T-helper 2 cell (primary cell): ENCODE data around the gene SYNDIG1.

ENCODE experiments used
- DNase-seq, 5 experiments: peaks; one replicate each; pipeline versions ENCODE4 v3.0.0 to v3.0.0-alpha.2; 2012 to 2022

SYNDIG1 gene

DNA sequence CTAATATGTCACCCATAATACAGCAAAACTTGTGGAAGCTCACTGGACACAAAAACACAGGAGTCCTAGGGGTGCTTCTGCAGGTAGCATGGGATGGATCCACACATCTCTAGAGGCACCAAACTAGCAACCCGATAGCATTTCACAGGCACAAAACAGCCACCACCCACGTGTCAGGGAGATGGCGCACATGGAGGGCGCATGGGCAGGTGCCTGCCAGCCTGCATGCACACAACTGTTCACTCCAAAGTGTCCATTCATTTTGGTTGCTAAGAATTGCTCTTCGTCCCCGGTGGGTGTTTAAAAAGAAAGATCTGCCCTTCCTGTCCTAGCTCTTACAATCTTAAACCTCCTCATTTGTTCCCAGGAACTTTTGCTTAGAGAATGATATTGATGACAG is 171.3 kb downstream of the SYNDIG1 start:
- DNase-seq: no peak

DNA sequence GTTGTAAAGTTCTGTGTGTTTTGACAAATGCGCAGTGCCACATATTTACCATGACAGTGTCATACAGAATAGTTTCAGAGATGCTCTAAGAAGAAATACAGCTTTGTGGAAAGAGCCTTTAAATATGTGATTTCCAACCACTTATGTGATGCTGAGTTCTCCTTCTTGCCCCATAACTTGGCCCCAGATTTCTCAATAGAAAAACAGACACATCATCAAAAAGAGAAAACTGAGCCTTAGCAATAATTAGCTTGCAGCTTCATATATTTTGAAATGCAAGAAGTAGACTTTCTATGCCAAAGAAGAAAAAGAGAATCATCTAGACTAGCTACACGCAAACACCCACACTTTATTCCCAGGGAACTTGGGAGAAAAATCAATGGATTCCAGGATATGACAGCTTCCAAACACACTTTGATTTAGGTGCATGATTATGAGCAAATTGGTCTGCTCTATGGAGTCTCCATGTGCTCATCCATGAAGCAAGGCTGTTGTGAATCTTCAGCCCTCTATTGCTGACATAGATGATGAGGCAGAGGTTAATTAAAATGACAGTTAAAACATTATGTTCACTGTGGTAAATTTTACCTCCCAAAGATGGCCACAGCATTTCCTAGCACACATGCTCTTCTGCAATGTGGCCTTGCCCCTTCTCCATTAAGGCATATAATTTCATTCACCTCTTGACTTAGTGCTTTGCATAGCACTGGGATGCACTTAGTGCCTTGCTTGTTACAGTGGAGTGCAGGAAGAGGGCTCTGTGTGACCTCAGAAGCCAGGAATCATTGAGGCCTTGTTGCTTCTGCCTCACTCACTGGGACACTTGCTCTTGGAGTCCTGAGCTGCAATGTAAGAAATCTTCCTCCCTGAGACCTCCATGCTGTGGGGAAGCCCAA is 174.6 kb downstream of the SYNDIG1 start:
- DNase-seq: no peak

DNA sequence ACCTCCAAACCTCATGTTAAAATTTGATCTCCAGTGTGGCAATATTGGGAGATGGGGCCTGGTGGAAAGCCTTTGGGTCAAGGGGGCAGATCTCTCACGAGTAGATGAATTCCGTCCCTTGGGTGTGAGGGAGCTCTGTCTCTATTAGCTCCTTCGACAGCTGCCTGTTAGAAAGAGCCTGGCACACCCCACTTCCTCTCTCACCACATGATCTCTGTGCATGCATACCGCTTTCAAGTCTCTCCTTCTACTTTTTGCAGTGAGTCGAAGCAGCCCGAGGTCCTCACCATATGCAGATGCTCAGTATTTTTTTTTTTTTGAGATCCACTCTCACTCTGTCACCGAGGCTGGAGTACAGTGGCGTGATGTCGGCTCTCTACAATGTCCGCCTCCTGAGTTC is 176.9 kb downstream of the SYNDIG1 start:
- no peak for DNase-seq

GRCh38 chr20:24647713-24648112 is 178.3 kb downstream of the SYNDIG1 start:
- no peak for DNase-seq

DNA sequence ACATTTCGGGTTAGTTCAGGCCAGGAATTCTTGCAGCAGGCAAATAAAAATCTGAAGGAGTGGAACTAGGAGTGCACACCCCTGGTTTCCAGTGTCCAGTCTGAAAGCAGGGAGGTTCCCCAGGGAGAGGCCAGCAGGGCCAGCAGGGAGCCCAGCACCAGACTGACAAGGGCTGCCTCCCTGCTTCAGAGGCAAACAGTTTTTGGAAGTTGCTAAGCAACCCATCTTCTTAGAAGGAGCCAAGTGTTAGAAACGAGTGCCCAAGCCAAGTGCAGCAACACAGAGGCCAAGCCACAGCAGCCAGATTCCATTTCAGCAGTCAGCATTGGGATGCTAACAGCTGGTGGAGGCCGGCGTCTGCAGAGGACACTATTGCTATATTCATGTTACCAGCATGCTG is 179.1 kb downstream of the SYNDIG1 start:
- no peak for DNase-seq

DNA sequence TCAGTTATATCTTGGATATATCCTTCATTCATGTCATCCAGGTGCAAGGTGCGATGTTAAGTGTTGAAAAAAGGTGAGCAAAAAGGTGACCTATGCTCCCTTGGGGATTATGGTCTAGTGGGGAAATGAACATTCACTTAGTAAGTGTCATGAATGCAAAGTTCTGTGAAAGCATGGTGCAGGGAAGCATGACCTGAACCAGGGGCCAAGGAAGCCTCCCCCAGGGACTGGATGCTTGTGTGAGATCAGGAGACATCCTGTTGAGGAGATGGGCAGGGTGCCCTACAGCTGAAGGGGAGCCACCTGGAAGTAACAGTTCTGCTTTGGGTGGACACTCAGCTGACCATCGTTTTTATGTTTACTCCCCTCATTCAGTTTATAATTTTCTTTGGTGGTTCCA is 179.5 kb downstream of the SYNDIG1 start:
- DNase-seq: no peak

DNA sequence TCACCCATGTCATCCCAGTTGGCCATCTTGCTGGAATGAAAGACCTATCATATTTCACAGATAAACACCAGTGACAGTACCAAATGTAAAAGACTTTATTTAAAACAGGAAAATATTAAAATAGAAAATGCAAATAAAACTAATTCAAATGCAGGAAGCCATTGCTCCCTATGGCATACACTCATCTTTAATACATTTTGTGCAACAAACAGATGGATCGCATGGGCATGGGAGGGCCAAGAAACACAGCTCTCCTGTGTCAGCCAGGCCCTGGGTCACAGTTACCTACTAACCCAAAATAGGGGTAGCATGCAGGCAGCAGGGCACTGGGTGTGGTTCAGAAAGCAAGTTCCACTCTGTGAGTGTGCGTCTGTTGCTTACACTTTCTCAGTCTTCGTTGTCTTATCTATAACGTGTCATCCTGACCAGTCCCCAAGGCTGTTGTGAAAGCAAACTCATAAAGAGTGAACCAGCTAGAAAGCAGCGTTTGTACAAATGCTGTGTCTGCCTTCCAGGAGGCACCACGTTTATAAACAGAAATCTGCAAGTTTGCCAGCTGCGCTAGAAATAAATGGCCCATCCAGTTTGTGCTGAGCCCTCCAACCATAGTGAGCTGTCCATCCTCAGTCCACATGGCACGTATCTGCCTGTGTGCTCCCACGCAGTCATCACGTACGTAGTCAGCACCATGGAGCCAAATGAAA is 180.5 kb downstream of the SYNDIG1 start:
- DNase-seq: no peak

GRCh38 chr20:24651171-24651975 is 181.9 kb downstream of the SYNDIG1 start:
- DNase-seq: no peak

DNA sequence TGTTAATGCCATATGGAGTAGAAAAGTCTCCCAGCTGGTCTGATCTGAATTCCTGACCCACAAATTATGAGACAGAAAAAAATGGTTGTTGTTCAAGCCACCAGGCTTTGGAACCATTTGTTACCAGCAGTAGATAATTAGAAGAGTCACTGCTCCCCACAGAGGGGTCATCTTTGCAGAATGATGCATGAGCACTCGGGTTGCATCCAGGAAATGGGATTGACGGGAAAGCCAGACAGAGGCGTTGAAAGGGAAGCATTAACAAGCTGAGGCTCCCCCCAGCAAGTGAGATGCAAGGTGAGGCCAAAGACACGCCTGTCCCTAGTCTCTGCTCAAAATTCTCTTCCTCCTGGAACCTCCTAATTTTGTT is 182.5 kb downstream of the SYNDIG1 start:
- DNase-seq: no peak

DNA sequence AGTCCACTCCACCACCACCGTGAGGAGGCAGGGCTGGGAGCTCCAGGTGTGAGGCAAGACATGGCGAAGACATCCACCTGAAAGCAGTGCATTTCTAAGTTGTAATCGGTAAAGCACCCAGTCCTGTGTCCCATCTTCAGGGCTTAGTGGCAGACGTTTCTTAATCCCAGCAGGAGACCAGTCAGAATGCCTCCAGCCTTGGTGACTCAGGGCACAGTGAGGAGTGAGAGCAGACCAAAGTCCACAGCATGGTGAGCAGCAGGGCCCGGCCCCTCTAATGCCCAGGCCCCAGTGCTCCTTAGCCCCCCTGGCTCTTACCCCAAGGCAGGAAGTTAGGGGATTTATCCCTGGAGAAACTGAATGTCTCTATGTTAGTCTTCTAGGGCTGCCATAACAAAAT is 183.9 kb downstream of the SYNDIG1 start:
- no peak for DNase-seq

DNA sequence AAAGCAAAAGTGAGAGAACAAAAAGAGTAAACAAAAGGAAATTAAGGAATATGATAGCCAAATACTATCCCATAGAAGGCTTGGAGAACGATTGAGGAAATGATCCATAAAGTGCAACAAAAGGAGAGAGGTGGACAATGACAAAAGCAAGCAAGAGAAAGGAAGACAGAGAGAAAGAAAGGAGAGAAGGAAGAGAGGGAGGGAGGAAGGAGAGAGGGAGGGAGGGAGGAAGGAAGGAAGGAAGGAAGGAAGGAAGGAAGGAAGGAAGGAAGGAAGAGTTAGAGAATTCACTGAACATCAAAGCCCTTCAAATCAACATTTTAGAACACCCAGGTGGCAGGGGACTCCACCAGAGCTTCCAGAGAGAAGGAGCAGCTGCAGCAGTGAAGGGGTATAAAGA is 185.0 kb downstream of the SYNDIG1 start:
- no peak for DNase-seq

DNA sequence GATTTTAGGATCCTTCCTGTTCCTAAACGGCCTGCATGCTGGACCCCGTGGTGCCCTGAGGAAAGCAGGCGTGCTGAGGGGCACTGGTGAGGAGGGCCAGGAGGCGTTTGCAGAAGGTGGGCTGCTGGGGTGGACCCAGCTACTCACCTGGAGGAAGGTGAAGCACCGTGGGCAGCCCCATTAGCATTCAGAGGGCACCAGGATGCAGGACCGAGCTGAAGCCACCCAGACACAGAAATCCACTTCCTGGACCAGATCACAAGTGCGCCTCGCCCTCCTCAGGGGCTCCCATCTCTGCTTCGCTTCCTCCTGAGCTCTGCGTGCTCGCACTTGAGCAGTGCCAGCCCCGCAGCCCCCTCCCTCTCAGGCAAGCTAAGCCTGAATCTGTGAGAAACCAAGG is 187.0 kb downstream of the SYNDIG1 start:
- no peak for DNase-seq

DNA sequence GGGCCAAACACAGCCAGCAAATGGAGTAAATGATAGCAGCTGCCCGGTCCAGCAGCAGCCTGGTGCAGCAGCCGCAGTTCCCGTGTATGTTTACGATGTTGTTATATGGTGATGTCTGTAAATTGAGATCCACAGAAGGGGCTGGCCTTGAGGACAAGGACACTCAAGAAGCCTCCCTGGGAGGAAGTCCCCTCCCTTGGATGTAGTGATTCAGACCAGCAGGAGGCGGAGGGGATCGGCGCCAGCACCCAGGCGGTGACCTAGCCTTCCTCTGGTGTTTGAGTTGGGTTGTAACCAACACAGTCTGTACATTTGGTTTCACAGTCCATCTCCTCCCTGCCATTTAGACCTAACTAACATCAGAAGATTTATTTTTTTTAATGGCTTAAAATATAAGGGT is 187.8 kb downstream of the SYNDIG1 start:
- DNase-seq: no peak

GRCh38 chr20:24657878-24658620 is 188.6 kb downstream of the SYNDIG1 start:
- DNase-seq: no peak

DNA sequence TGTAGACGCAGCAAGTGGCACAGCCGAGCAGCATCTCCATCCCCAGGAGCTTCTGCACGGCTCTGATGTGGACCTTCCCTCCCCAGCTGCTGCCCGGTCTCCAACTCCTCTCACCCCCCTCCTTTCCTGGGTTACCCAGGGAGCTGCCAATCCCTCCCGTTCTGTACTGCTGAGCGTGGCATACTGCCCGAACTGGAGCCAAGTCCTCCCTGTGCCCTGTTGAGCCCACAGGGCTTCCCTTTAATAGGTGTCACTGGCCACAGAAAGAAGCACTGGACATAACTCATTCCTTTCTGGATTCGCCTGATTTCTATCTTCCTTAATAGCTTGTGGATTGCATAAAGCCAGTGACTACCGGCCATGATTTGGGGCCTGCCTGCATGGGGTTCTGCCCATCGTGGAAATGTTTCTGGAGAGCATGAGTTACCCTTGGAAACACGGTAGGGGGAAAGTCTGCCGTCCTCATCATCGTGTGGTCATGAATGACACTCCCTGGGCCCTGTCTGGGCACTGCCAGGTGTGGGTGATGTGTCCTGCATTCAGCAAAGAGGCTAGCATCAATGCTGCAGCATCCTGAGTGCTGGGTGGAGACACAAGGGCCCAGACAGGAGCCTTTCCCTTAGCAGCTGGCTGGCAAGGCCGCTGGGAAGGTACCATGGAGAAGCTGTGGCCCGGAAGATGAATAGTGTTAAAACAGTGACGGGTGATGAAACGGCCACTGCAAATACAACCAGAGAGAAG is 189.7 kb downstream of the SYNDIG1 start:
- no peak for DNase-seq

- no peak for DNase-seq
Observed at GRCh38 chr20:24659835-24660234, 190.4 kb downstream of the SYNDIG1 start.

DNA sequence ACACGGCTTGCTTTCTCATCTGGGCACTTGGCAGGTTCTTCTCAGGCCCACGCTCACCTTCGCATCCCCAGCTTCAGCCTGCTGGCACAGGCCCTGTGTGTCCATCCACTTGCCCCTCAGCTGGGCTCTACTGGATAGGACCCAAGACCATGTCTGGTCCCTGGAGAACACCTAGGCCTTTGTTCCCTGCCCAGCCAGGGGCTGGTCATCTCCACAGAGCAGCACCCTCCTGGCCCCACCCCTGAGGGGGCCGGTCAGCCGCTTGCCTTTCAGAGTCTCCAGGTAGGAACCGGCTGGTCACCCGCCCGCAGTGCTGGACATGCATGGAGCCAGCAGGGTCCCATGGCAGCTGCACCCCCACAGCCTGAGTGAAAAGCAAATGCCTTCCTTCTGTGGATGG is 191.2 kb downstream of the SYNDIG1 start:
- no peak for DNase-seq

- DNase-seq: no peak
Observed at GRCh38 chr20:24661255-24661654, 191.8 kb downstream of the SYNDIG1 start.

GRCh38 chr20:24662322-24662721 is 192.9 kb downstream of the SYNDIG1 start:
- no peak for DNase-seq

- no peak for DNase-seq
Observed at GRCh38 chr20:24662752-24663365, 193.4 kb downstream of the SYNDIG1 start.

GRCh38 chr20:24663496-24663895 is 194.1 kb downstream of the SYNDIG1 start:
- no peak for DNase-seq
